Measurements from ENCODE around the gene CTNNA3.

DNA sequence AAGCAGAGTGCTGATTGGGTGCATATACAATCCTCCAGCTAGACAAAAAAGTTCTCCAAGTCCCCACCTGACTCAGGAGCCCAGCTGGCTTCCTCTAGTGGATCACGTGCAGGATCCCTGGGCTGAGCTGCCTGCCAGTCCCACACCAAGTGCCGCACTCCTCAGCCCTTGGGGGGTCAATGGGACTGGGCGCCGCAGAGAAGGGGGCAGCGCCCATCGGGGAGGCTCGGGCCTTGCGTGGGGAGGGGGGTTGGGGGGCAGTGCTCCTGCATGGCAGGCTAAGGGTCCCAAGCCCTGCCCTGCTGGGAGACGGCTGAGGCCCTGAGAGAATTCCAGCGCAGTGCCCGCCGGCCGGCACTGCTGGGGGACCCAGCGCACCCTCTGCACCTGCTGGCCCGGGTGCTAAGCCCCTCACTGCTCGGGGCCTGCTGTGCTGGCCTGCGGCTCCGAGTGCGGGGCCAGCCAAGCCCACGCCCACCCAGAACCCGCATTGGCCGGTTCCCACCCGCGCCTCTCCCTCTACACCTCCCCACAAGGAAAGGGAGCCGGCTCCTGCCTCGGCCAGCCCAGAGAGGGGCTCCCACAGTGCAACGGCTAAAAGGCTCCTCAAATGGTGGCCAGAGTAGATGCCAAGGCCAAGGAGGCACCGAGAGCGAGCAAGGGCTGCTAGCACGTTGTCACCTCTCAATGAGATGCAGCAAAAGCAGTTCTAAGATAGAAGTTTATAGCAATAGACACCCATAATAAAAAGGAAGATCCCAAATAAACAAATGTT is 1044.5 kb downstream of the CTNNA3 start:
- TF ChIP-seq, protein P1, sequence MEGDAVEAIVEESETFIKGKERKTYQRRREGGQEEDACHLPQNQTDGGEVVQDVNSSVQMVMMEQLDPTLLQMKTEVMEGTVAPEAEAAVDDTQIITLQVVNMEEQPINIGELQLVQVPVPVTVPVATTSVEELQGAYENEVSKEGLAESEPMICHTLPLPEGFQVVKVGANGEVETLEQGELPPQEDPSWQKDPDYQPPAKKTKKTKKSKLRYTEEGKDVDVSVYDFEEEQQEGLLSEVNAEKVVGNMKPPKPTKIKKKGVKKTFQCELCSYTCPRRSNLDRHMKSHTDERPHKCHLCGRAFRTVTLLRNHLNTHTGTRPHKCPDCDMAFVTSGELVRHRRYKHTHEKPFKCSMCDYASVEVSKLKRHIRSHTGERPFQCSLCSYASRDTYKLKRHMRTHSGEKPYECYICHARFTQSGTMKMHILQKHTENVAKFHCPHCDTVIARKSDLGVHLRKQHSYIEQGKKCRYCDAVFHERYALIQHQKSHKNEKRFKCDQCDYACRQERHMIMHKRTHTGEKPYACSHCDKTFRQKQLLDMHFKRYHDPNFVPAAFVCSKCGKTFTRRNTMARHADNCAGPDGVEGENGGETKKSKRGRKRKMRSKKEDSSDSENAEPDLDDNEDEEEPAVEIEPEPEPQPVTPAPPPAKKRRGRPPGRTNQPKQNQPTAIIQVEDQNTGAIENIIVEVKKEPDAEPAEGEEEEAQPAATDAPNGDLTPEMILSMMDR (IDR thresholded peaks at IDR 0.05): no peak
- no peak for TF ChIP-seq POLR2A (IDR thresholded peaks at IDR 0.05)

All from right lobe of liver (tissue), 4 donors.